ENCODE measurements around the gene MESP1.

DNA sequence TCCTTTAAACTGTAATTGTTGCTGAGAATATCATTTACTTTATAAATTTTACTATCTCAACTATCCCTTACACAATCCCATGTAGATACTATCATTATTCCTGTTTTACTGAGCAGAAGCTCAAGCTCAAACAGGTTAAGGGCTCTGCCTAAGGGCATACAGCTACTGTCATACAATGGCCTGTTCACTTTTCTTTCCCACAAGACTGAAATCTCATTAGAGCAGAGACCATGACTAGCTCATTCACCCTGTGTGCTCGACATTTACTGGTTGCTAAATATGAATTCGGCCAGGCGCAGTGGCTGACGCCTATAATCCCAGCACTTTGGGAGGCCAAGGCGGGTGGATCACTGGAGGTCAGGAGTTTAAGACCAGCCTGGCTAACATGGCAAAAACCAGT, 23.4 kb upstream of the MESP1 start:
- TF ChIP-seq, protein P1, sequence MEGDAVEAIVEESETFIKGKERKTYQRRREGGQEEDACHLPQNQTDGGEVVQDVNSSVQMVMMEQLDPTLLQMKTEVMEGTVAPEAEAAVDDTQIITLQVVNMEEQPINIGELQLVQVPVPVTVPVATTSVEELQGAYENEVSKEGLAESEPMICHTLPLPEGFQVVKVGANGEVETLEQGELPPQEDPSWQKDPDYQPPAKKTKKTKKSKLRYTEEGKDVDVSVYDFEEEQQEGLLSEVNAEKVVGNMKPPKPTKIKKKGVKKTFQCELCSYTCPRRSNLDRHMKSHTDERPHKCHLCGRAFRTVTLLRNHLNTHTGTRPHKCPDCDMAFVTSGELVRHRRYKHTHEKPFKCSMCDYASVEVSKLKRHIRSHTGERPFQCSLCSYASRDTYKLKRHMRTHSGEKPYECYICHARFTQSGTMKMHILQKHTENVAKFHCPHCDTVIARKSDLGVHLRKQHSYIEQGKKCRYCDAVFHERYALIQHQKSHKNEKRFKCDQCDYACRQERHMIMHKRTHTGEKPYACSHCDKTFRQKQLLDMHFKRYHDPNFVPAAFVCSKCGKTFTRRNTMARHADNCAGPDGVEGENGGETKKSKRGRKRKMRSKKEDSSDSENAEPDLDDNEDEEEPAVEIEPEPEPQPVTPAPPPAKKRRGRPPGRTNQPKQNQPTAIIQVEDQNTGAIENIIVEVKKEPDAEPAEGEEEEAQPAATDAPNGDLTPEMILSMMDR (conservative IDR thresholded peaks at IDR 0.05; ENCODE audit: low read depth, low read length): no peak
- TF ChIP-seq POLR2A (IDR thresholded peaks at IDR 0.05; ENCODE audit: low read depth, low read length): no peak
- no peak for TF ChIP-seq RFX5 (IDR thresholded peaks at IDR 0.05; ENCODE audit: low read depth, low read length)
- TF ChIP-seq CEBPB (IDR thresholded peaks at IDR 0.05; ENCODE audit: low read depth, low read length): no peak
- TF ChIP-seq MXI1 (IDR thresholded peaks at IDR 0.05; ENCODE audit: borderline replicate concordance, low read depth, low read length): no peak
- TF ChIP-seq SMC3 (IDR thresholded peaks at IDR 0.05; ENCODE audit: low read depth, low read length): no peak
